ENCODE measurements around the gene TBL3. TPM values are rescaled to one million over a fixed set of nuclear protein-coding genes. Genes with fewer than 3 reads are reported as not detected.

The TBL3 gene
- total and polyA plus RNA-seq, 9 of the 15 experiments (the other 6 are each of a cell fraction or from before 2014, with no cell fraction given) = 0.97 to 117 (median 24.5) TPM

GRCh38 chr16:2024032-2024420 is 52.2 kb downstream of the TBL3 start (continued):
- TF ChIP-seq MAZ (CRISPR knock-in tag; conservative IDR thresholded peaks at IDR 0.05 in 1 of 2, IDR thresholded peaks at IDR 0.05 in 1 of 2) (no peak), USF1 (CRISPR knock-in tag; IDR thresholded peaks at IDR 0.05) (peak; percentile 28; the same call in 1 of the 2 replicates), HMG20B (CRISPR knock-in tag; IDR thresholded peaks at IDR 0.05) (no peak)

- no peaks in the 10 kb centered on the region for H3K9me3 ChIP-seq (replicated peaks; ENCODE audit: control insufficient read depth, insufficient read depth, low read depth, low read length)
- ChIA-PET POLR2A (interaction anchor here (0.5 to 1.3 kb wide), 5 partner anchors 14 to 192 kb away, joined by 3 to 14 read pairs (median 4); partner anchors contain the start of gene TRAF7), CTCF (ENCODE audit: low intra/inter-chr PET ratio) (no interaction called here)
- H3K9ac ChIP-seq (ENCODE audit: insufficient read depth in 1 of 2, low read depth in 2 of 2, low read length in 2 of 2) = peak overlapping the region in 1 of 2 experiments; percentile 86; a peak in 1 of 4 replicates
- peaks cover 3% of the 10 kb centered on the region for H3K9me1 ChIP-seq (ENCODE audit: control insufficient read depth, insufficient read depth, low read length)
- WGBS (ENCODE audit: insufficient coverage, low coverage, missing lambda C conversion rate) = 86% methylated on average over 11 of the region's 14 CpGs
- H4K20me1 ChIP-seq (replicated peaks; ENCODE audit: control insufficient read depth, insufficient read depth, low read length) = 0 out of 2 replicates have a peak, but pooled peaks cover 7% of the 10 kb centered on the region
- peaks cover 4% of the 10 kb centered on the region; the same call in 1 of the 3 replicates for H3K36me3 ChIP-seq (ENCODE audit: control insufficient read depth, insufficient read depth, low read length)
- ATAC-seq (no peak), DNase-seq (ENCODE audit: extremely low read depth in 1 of 4, low spot score in 3 of 4) (no peak), FAIRE-seq (no peak)
- TF ChIP-seq TRIM28 (IDR thresholded peaks at IDR 0.05) (no peak), ZNF384 (IDR thresholded peaks at IDR 0.05; ENCODE audit: low read depth, low read length) (no peak), SAFB2 (IDR thresholded peaks at IDR 0.05; ENCODE audit: borderline replicate concordance, low read depth, low read length, severe bottlenecking) (no peak), STAT5B (CRISPR knock-in tag; IDR thresholded peaks at IDR 0.05) (no peak), RAD51 (IDR thresholded peaks at IDR 0.05; ENCODE audit: borderline replicate concordance, low read depth) (no peak), TGIF2 (CRISPR knock-in tag; IDR thresholded peaks at IDR 0.05) (no peak), TBL1XR1 (IDR thresholded peaks at IDR 0.05; ENCODE audit: low read length in 2 of 2) (no peak), POLR2G (IDR thresholded peaks at IDR 0.05; ENCODE audit: low read depth, low read length) (no peak), CREB5 (CRISPR knock-in tag; IDR thresholded peaks at IDR 0.05) (no peak), TAL1 (IDR thresholded peaks at IDR 0.05) (no peak), BRF1 (IDR thresholded peaks at IDR 0.05; ENCODE audit: borderline replicate concordance, extremely low read depth, insufficient read length) (no peak), PURB (CRISPR knock-in tag; IDR thresholded peaks at IDR 0.05; ENCODE audit: low read depth) (no peak), SOX6 (IDR thresholded peaks at IDR 0.05) (no peak)
- H3K4me2 ChIP-seq (ENCODE audit: insufficient read depth, low read length) = no peak overlapping the region
- no peaks in the 10 kb centered on the region for H3K27me3 ChIP-seq (ENCODE audit: control insufficient read depth in 2 of 2, insufficient read depth in 2 of 2, low read length in 2 of 2)
- H2AFZ ChIP-seq (ENCODE audit: low read depth, low read length) = no peak overlapping the region
- H3K4me3 ChIP-seq = no peak overlapping the region
- in situ Hi-C loops (cut with MboI) = no loop called here
- intact Hi-C loops (cut with micrococcal nuclease) = no loop called here
- BruUV-seq (replicated peaks) = no TSS peak
- H3K4me1 ChIP-seq (replicated peaks in 1 of 2; ENCODE audit: control insufficient read depth in 2 of 2, insufficient read depth in 2 of 2, low read length in 2 of 2) = peaks cover 23 to 88% of the 10 kb centered on the region in 2 experiments; a peak in 4 of 5 replicates
- peaks cover 16% of the 10 kb centered on the region for H3K79me2 ChIP-seq (ENCODE audit: control insufficient read depth, insufficient read depth, low read length)
- no peak overlapping the region for H3K27ac ChIP-seq (ENCODE audit: extremely low read depth, low read depth, low read length)
These were observed 53.4 kb downstream of the TBL3 start for GRCh38 chr16:2025251-2025650.
